ENCODE measurements around the gene CIITA. TPM values are rescaled to one million over a fixed set of nuclear protein-coding genes. Genes with fewer than 3 reads are reported as not detected.
"Not testable (repeated sequence)": the region's sequence is repeated elsewhere in the genome, so short reads cannot be mapped to it uniquely, and the experiment has no call there.

Gene CIITA
- total RNA-seq, 2 experiments from 2014 or later, result 2.4 to 3.0 TPM

GRCh38 chr16:10965440-10966061 is 88.5 kb downstream of the CIITA start:
- no peaks in the 10 kb centered on the region for H3K9me3 Mint-ChIP-seq
- CTCF ChIA-PET, result interaction anchor here (2.4 to 4.0 kb wide), 3 partner anchors 12 to 291 kb away, joined by 13 to 50 read pairs (median 20); partner anchors contain the start of gene SOCS1
- Histone ChIP-seq H3K4me3 (ENCODE audit: low read length) (no peak overlapping the region), H3K9me3 (ENCODE audit: control insufficient read depth in 1 of 2, insufficient read depth in 1 of 2, low read length in 2 of 2) (no peaks in the 10 kb centered on the region), H3K36me3 (ENCODE audit: insufficient read depth, low read length) (peaks cover 59% of the 10 kb centered on the region), H3K27ac (ENCODE audit: low read depth in 1 of 2, low read length in 2 of 2) (no peak overlapping the region), H3K27me3 (ENCODE audit: control insufficient read depth in 1 of 2, insufficient read depth in 2 of 2, low read length in 2 of 2) (no peaks in the 10 kb centered on the region), H3K4me1 (ENCODE audit: insufficient read depth, low read length) (peaks cover 28% of the 10 kb centered on the region)
- no peaks in the 10 kb centered on the region for H3K27me3 Mint-ChIP-seq
- DNase-seq, result peak in 2 of 14 experiments; percentile 29 to 53
- POLR2A ChIA-PET, result interaction anchor here (0.6 to 4.2 kb wide), 5 partner anchors 23 to 305 kb away, joined by 3 to 43 read pairs (median 5); partner anchors contain the start of genes DEXI and SOCS1
- intact Hi-C loops (cut with DNase I, micrococcal nuclease), result loop anchor here (2.0 to 10.0 kb wide), 6 partner anchors 289 to 849 kb away; no protein-coding TSS in a partner anchor
- no peak overlapping the region for H3K4me3 Mint-ChIP-seq
- H3K36me3 Mint-ChIP-seq (ENCODE audit: low read depth), result peaks cover 57% of the 10 kb centered on the region
- peak overlapping the region; percentile 76 for H3K27ac Mint-ChIP-seq
- TF ChIP-seq CTCF (IDR thresholded peaks at IDR 0.05), result no peak
- peaks cover 30% of the 10 kb centered on the region for H3K4me1 Mint-ChIP-seq (ENCODE audit: low read depth)
- ATAC-seq (ENCODE audit: poor library complexity), result no peak

- no peak overlapping the region for H3K27ac ChIP-seq (ENCODE audit: low read depth in 1 of 2, low read length in 2 of 2)
- no peak overlapping the region for H3K4me3 Mint-ChIP-seq
- CTCF ChIA-PET, result interaction anchor here (2.4 to 4.0 kb wide), 2 partner anchors 12 to 290 kb away, joined by 13 to 50 read pairs; partner anchors contain the start of gene SOCS1
Measured at GRCh38 chr16:10966129-10966528, 89.1 kb downstream of the CIITA start.

GRCh38 chr16:10966559-10966958 is 89.6 kb downstream of the CIITA start:
- DNase-seq, result peak in 2 of 14 experiments; percentile 48 to 60
- POLR2A ChIA-PET, result interaction anchor here (4.2 kb wide), 1 partner anchor 290 kb away, joined by 43 read pairs; the partner anchor contains the start of gene SOCS1
- H3K4me1 Mint-ChIP-seq (ENCODE audit: low read depth), result peaks cover 34% of the 10 kb centered on the region
- H3K9me3 Mint-ChIP-seq; H3K27ac Mint-ChIP-seq; H3K27ac ChIP-seq (ENCODE audit: low read depth in 1 of 2, low read length in 2 of 2); H3K4me3 Mint-ChIP-seq; H3K4me3 ChIP-seq (ENCODE audit: low read length); H3K27me3 ChIP-seq (ENCODE audit: control insufficient read depth in 1 of 2, insufficient read depth in 2 of 2, low read length in 2 of 2); H3K27me3 Mint-ChIP-seq; H3K9me3 ChIP-seq (ENCODE audit: control insufficient read depth in 1 of 2, insufficient read depth in 1 of 2, low read length in 2 of 2); CTCF ChIA-PET; ATAC-seq (ENCODE audit: poor library complexity): not testable (repeated sequence)
- Histone ChIP-seq H3K36me3 (ENCODE audit: insufficient read depth, low read length) (peaks cover 61% of the 10 kb centered on the region), H3K4me1 (ENCODE audit: insufficient read depth, low read length) (peaks cover 29% of the 10 kb centered on the region)
- peaks cover 59% of the 10 kb centered on the region for H3K36me3 Mint-ChIP-seq (ENCODE audit: low read depth)
- intact Hi-C loops (cut with DNase I, micrococcal nuclease), result loop anchor here in 1 of 2 experiments (10.0 kb wide), 1 partner anchor 848 kb away; no protein-coding TSS in a partner anchor

More at GRCh38 chr16:10966129-10966528, 89.1 kb downstream of the CIITA start:
- H3K4me1 ChIP-seq (ENCODE audit: insufficient read depth, low read length), result peaks cover 28% of the 10 kb centered on the region
- no peak for DNase-seq
- ATAC-seq (ENCODE audit: poor library complexity), result no peak
- H3K27me3 ChIP-seq (ENCODE audit: control insufficient read depth in 1 of 2, insufficient read depth in 2 of 2, low read length in 2 of 2), result no peaks in the 10 kb centered on the region
- no peaks in the 10 kb centered on the region for H3K9me3 Mint-ChIP-seq
- peaks cover 30% of the 10 kb centered on the region for H3K4me1 Mint-ChIP-seq (ENCODE audit: low read depth)
- intact Hi-C loops (cut with DNase I, micrococcal nuclease), result loop anchor here in 1 of 2 experiments (10.0 kb wide), 1 partner anchor 849 kb away; no protein-coding TSS in a partner anchor
- POLR2A ChIA-PET, result interaction anchor here (0.6 to 4.2 kb wide), 2 partner anchors 290 to 304 kb away, joined by 3 to 43 read pairs; partner anchors contain the start of gene SOCS1
- TF ChIP-seq CTCF (IDR thresholded peaks at IDR 0.05), result no peak
- H3K4me3 ChIP-seq (ENCODE audit: low read length), result no peak overlapping the region
- peaks cover 62% of the 10 kb centered on the region for H3K36me3 ChIP-seq (ENCODE audit: insufficient read depth, low read length)
- peak overlapping the region; percentile 76 for H3K27ac Mint-ChIP-seq
- no peaks in the 10 kb centered on the region for H3K27me3 Mint-ChIP-seq
- no peaks in the 10 kb centered on the region for H3K9me3 ChIP-seq (ENCODE audit: control insufficient read depth in 1 of 2, insufficient read depth in 1 of 2, low read length in 2 of 2)
- peaks cover 57% of the 10 kb centered on the region for H3K36me3 Mint-ChIP-seq (ENCODE audit: low read depth)
